Choroid plexus epithelial cell (primary cell): ENCODE results near the gene LCN10.
"Not testable (repeated sequence)": the region's sequence is repeated elsewhere in the genome, so short reads cannot be mapped to it uniquely, and the experiment has no call there.

Source experiments
- DNase-seq: peaks from one replicate; pipeline ENCODE4 v3.0.0-alpha.2; 2010; ENCODE audit warnings: low read depth
- H3K4me3 ChIP-seq: 2 replicates; pipeline ENCODE4 v1.5.1; 2011; ENCODE audit warnings: low read depth, mild to moderate bottlenecking, control low read depth, low read length, moderate library complexity
- TF ChIP-seq, protein P1 (sequence below): conservative IDR thresholded peaks from 2 replicates; pipeline ENCODE4 v1.5.1; 2011; ENCODE audit warnings: low read depth, mild to moderate bottlenecking, control low read depth, inconsistent platforms, low read length, moderate library complexity

LCN10 gene

DNA sequence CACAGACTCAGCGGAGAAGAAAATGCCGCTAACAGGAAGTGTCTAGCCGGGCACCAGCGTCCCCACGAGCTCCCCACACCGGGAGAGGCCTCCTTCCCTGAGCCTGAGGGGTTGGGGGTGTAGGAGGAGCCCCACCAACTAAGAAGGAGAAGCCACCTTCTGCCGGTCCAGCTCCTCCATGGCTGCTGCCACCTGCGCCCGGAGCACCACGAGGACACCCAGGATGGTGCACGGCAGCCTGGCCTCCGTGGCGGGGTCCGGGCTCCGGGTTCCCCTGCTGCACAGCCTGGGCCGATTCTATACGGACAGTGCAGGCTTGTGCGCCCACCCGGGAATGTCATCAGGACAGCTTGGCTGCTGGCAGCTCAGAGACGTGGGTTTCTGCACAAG is 15.0 kb upstream of the LCN10 start:
- H3K4me3 ChIP-seq: no peak overlapping the region
- no peak for DNase-seq
- TF ChIP-seq, protein P1, sequence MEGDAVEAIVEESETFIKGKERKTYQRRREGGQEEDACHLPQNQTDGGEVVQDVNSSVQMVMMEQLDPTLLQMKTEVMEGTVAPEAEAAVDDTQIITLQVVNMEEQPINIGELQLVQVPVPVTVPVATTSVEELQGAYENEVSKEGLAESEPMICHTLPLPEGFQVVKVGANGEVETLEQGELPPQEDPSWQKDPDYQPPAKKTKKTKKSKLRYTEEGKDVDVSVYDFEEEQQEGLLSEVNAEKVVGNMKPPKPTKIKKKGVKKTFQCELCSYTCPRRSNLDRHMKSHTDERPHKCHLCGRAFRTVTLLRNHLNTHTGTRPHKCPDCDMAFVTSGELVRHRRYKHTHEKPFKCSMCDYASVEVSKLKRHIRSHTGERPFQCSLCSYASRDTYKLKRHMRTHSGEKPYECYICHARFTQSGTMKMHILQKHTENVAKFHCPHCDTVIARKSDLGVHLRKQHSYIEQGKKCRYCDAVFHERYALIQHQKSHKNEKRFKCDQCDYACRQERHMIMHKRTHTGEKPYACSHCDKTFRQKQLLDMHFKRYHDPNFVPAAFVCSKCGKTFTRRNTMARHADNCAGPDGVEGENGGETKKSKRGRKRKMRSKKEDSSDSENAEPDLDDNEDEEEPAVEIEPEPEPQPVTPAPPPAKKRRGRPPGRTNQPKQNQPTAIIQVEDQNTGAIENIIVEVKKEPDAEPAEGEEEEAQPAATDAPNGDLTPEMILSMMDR: no peak

DNA sequence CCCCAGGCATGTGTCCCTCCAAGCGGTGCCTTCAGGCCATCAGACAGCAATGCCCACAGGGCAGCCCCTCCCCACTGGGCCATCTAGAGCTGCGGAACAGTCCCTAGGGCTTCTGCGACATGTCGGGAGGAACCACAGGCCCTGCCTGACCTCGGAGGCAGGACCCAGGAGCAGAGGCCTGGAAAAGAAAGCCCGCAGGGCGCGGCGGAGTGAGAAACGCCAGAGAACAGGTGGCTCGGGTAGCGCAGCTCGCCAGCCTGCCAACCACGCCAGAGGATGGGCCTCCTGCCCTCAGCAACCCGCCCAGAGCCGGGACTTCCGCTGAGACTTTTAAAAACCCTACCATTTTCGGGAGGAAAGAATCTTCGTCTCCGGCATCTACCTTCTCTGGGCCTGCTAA is 14.6 kb upstream of the LCN10 start:
- DNase-seq: no peak
- TF ChIP-seq, protein P1: no peak
- no peak overlapping the region for H3K4me3 ChIP-seq

DNA sequence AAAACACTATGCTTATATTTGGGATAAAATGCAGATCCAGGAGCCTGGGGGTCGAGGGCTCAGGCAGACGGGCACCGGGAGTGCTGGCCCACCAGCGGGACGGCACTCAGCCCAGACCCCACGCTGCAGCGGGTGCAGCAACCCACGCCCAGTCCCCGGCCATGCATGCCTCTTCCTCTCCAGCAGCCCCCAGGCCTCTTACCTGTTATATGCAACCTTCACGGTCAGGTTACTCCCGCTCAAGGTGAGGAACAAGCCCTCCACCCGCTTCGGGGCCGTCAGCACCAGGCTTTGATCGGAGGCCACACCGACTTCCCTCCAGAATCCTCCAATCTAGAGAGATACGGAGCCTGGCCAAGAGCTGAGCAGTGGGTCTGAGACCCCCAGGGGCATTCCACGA is 14.1 kb upstream of the LCN10 start:
- H3K4me3 ChIP-seq: no peak overlapping the region
- TF ChIP-seq, protein P1: no peak
- no peak for DNase-seq

DNA sequence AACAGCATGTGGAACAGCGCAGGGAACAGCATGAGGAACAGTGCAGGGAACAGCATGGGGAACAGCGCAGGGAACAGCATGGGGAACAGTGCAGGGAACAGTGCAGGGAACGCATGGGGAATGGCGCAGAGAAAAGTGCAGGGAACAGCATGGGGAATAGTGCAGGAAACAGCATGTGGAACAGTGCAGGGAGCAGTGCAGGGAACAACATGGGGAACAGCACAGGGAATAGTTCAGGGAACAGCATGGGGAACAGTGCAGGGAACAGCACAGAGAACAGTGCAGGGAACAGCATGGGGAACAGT is 13.3 kb upstream of the LCN10 start:
- H3K4me3 ChIP-seq: no peak overlapping the region
- DNase-seq: no peak
- TF ChIP-seq, protein P1: no peak

DNA sequence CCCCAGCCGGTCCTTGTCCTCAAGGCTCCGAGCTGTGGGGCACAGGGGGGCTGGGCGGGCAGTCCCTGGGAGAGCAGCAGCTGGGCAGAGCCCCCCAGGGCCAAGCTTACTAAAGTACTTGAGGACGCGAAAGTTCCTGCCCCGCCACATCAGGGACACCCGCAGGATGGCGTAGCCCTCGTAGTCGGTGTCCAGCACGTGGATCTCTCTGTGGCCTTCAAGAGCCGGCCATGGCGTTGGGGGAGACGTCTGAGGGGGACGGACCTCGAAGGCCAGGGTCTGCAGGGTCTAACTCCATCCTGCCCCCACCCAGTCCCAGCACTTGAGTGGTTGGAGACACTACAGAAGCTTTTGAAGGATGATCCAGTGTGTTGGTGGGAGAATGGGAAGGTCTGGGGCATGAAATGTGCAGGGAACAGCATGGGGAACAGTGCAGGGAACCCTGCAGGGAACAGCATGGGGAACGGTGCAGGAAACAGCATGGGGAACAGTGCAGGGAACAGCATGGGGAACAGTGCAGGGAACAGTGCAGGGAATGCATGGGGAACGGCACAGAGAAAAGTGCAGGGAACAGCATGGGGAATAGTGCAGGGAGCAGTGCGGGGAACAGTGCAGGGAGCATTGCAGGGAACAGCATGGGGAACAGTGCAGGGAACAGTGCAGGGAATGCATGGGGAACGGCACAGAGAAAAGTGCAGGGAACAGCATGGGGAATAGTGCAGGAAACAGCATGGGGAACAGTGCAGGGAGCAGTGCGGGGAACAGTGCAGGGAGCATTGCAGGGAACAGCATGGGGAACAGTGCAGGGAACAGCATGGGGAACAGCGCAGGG is 12.8 kb upstream of the LCN10 start:
- not testable (repeated sequence) for H3K4me3 ChIP-seq, DNase-seq

DNA sequence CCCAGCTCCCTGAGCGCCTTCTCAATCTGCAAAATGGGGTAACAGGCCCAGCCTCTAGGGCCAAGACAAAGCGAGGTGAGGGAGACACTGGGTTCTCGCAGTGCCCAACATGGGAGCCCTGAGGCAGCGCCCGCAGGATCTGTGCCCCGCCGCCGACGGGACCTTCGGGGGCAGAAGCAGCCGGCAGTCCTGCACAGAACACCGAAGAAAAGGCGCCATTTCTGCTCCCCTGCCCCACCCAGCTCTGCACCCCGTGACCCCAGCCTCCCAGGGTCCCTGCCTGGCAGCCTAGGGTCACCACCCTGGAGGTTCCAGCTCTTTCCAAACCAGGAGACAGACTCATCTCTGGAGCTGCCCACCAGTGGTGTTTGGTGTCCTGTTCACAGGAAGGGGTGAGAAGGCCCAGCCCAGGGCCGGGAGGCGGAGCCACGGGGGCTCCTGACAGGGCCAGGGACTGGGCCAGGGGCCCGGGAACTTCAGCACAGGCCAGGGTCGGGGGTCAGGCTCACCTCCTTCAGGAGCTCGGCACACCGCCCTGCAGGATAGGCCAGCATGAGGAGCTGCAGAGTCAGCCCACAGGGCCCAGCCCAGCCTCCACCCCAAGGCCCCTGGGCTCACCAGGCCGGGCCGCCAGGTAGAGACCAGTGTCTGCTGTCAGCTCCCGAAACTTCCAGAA is 12.0 kb upstream of the LCN10 start:
- H3K4me3 ChIP-seq: no peak overlapping the region
- no peak for DNase-seq
- TF ChIP-seq, protein P1: no peak

DNA sequence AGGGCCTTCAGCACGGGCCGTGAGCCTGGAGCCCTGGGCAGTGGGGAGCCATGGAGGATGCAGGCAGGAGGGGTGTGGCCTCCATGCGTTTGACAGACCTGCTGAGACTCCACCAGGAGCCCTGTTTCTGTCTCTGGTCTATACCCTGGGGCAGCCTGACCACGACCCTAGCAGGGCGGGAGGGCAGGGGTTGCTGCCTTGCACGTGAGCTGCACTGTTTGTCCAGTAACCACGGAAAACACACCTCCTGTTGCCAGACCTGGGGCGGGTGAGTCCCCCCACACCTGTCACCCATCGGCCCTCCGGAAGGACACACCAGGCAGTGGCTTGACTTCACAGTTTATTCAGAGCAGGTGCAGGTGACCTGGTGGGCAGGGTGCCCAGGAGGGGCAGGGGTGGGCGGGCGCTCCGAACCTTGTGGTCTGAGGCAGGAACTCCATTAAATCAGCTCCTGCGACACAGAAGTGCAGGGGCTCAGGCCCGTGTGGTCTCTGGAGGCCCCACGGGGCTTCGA is 11.4 kb upstream of the LCN10 start:
- TF ChIP-seq, protein P1: no peak
- DNase-seq: no peak
- no peak overlapping the region for H3K4me3 ChIP-seq
